H9 (cell line): Measurements from ENCODE around the gene GPX5. TPM values are rescaled to one million over a fixed set of nuclear protein-coding genes. Genes with fewer than 3 reads are reported as not detected.

Experiments used
- DNase-seq: peaks from one replicate; pipeline ENCODE4 v3.0.0-alpha.2; 2017
- H2AFZ ChIP-seq: one replicate; pipeline ENCODE4 v1.6.1; 2013; ENCODE audit warnings: mild to moderate bottlenecking, low read length, control low read depth, moderate library complexity
- H2AK5ac ChIP-seq: 2 replicates; pipeline ENCODE4 v1.6.1; 2013; ENCODE audit warnings: low read length, control low read depth, mixed read lengths; ENCODE audit not compliant: insufficient read length
- H2BK120ac ChIP-seq: one replicate; pipeline ENCODE4 v1.6.1; 2013; ENCODE audit warnings: low read depth, mild to moderate bottlenecking, low read length, control low read depth, inconsistent platforms; ENCODE audit not compliant: poor library complexity, severe bottlenecking
- H2BK12ac ChIP-seq: 2 replicates; pipeline ENCODE4 v1.6.1; 2013; ENCODE audit warnings: low read length, control low read depth, mixed read lengths, low read depth; ENCODE audit not compliant: insufficient read length
- H2BK15ac ChIP-seq: 2 replicates; pipeline ENCODE4 v1.6.1; 2013; ENCODE audit warnings: low read depth, low read length, control low read depth
- H2BK20ac ChIP-seq: one replicate; pipeline ENCODE4 v1.6.1; 2013; ENCODE audit warnings: low read depth, mild to moderate bottlenecking, low read length, control low read depth, inconsistent platforms; ENCODE audit not compliant: poor library complexity, severe bottlenecking
- H2BK5ac ChIP-seq: 2 replicates; pipeline ENCODE4 v1.6.1; 2013; ENCODE audit warnings: low read length, control low read depth, mixed read lengths; ENCODE audit not compliant: insufficient read length
- H3K14ac ChIP-seq: 2 replicates; pipeline ENCODE4 v1.6.1; 2013; ENCODE audit warnings: low read length, control low read depth; ENCODE audit not compliant: insufficient read depth
- H3K18ac ChIP-seq: 2 replicates; pipeline ENCODE4 v1.6.1; 2013; ENCODE audit warnings: low read depth, mild to moderate bottlenecking, mixed read lengths, low read length, control low read depth; ENCODE audit not compliant: insufficient read length
- H3K23ac ChIP-seq: 2 replicates; pipeline ENCODE4 v1.6.1; 2013; ENCODE audit warnings: low read length, control low read depth, mixed read lengths, low read depth; ENCODE audit not compliant: insufficient read length
- H3K23me2 ChIP-seq: 2 replicates; pipeline ENCODE4 v1.6.1; 2013; ENCODE audit warnings: low read depth, mild to moderate bottlenecking, mixed read lengths, low read length, control low read depth; ENCODE audit not compliant: insufficient read length, poor library complexity, severe bottlenecking
- H3K27ac ChIP-seq: 2 replicates; pipeline ENCODE4 v1.5.1; 2013; ENCODE audit warnings: low read length, control low read depth, mixed read lengths, low read depth; ENCODE audit not compliant: insufficient read length
- H3K27me3 ChIP-seq: 2 replicates; pipeline ENCODE4 v1.6.1; 2013; ENCODE audit warnings: low read length, control low read depth, inconsistent platforms; ENCODE audit not compliant: insufficient read depth
- H3K4ac ChIP-seq: 2 replicates; pipeline ENCODE4 v1.6.1; 2013; ENCODE audit warnings: low read depth, mild to moderate bottlenecking, control low read depth, inconsistent platforms, low read length, moderate library complexity
- H3K4me1 ChIP-seq: 2 replicates; pipeline ENCODE4 v1.6.1; 2013; ENCODE audit warnings: low read length, control low read depth, inconsistent platforms; ENCODE audit not compliant: insufficient read depth
- H3K4me2 ChIP-seq: 2 replicates; pipeline ENCODE4 v1.6.1; 2013; ENCODE audit warnings: low read length, control low read depth, mixed read lengths; ENCODE audit not compliant: insufficient read length, insufficient read depth
- H3K56ac ChIP-seq: 2 replicates; pipeline ENCODE4 v1.6.1; 2013; ENCODE audit warnings: low read depth, mild to moderate bottlenecking, mixed read lengths, low read length, control low read depth; ENCODE audit not compliant: insufficient read length
- H3K79me1 ChIP-seq: 2 replicates; pipeline ENCODE4 v1.6.1; 2013; ENCODE audit warnings: low read depth, mild to moderate bottlenecking, moderate library complexity, low read length, control low read depth, inconsistent platforms; ENCODE audit not compliant: insufficient read depth, poor library complexity, severe bottlenecking
- H3K79me2 ChIP-seq: 2 replicates; pipeline ENCODE4 v1.6.1; 2013; ENCODE audit warnings: low read length, control low read depth, inconsistent platforms; ENCODE audit not compliant: insufficient read depth
- H3K9ac ChIP-seq: 2 replicates; pipeline ENCODE4 v1.6.1; 2013; ENCODE audit warnings: low read length, control low read depth, mixed read lengths; ENCODE audit not compliant: insufficient read length; ENCODE audit errors: extremely low read depth
- H3K9me3 ChIP-seq: one replicate; pipeline ENCODE4 v1.6.1; 2013; ENCODE audit warnings: low read depth, low read length, inconsistent platforms; ENCODE audit not compliant: control insufficient read depth
- H3T11ph ChIP-seq: one replicate; pipeline ENCODE4 v1.6.1; 2013; ENCODE audit warnings: mild to moderate bottlenecking, low read length, control low read depth, inconsistent platforms
- H4K20me1 ChIP-seq: one replicate; pipeline ENCODE4 v1.6.1; 2013; ENCODE audit not compliant: control insufficient read depth, insufficient read length, insufficient read depth
- H4K5ac ChIP-seq: 2 replicates; pipeline ENCODE4 v1.6.1; 2013; ENCODE audit warnings: low read depth, mild to moderate bottlenecking, mixed read lengths, low read length, control low read depth; ENCODE audit not compliant: insufficient read length
- H4K8ac ChIP-seq: replicated peaks from 2 replicates; pipeline ENCODE4 v1.6.1; 2013; ENCODE audit warnings: low read length, control low read depth, mixed read lengths, low read depth; ENCODE audit not compliant: insufficient read length
- H4K91ac ChIP-seq: 2 replicates; pipeline ENCODE4 v1.6.1; 2013; ENCODE audit warnings: low read depth, mild to moderate bottlenecking, moderate library complexity, mixed read lengths, low read length, control low read depth; ENCODE audit not compliant: insufficient read length
- H3K27ac Mint-ChIP-seq, 3 experiments: 2 replicates in 2 of 3; 3 replicates in 1 of 3; pipeline ENCODE4 v1.8.0; 2020 to 2021; ENCODE audit warnings: mixed read lengths in 3 of 3, mild to moderate bottlenecking in 1 of 3, moderate library complexity in 1 of 3
- H3K27me3 Mint-ChIP-seq: 2 replicates; pipeline ENCODE4 v1.8.0; 2021; ENCODE audit warnings: low read depth, mild to moderate bottlenecking, moderate library complexity, mixed read lengths
- H3K36me3 Mint-ChIP-seq, 3 experiments: 2 replicates in 2 of 3; 3 replicates in 1 of 3; pipeline ENCODE4 v1.8.0; 2020 to 2021; ENCODE audit warnings: low read depth in 3 of 3, mixed read lengths in 3 of 3; ENCODE audit not compliant: insufficient read depth in 1 of 3
- H3K4me1 Mint-ChIP-seq, 2 experiments: 2 replicates each; pipeline ENCODE4 v1.8.0; 2020; ENCODE audit warnings: mixed read lengths in 2 of 2
- H3K4me3 Mint-ChIP-seq, 2 experiments: 2 replicates in 1 of 2; 3 replicates in 1 of 2; pipeline ENCODE4 v1.8.0; 2020 to 2021; ENCODE audit warnings: mild to moderate bottlenecking in 2 of 2, mixed read lengths in 2 of 2, moderate library complexity in 1 of 2
- H3K9me3 Mint-ChIP-seq, 2 experiments: 2 replicates in 1 of 2; 3 replicates in 1 of 2; pipeline ENCODE4 v1.8.0; 2020; ENCODE audit warnings: mild to moderate bottlenecking in 2 of 2, mixed read lengths in 2 of 2, moderate library complexity in 1 of 2
- WGBS: extraction: QIAGEN DNeasy Blood & Tissue Kit; methylation state at CpG from one replicate; pipeline ENCODE4 v1.1.7; 2013; ENCODE audit warnings: missing lambda C conversion rate, low lambda C conversion rate, mixed read lengths; ENCODE audit not compliant: insufficient read length; ENCODE audit errors: extremely low coverage; 5-methylcytosine and 5-hydroxymethylcytosine counted together
- total RNA-seq: library from RNA; stranded (reverse); gene quantifications from 2 replicates; pipeline ENCODE4 v1.2.1, GENCODE V29; 2021
- TF ChIP-seq, protein P1 (sequence below): fragments of 200-600 bp; sonication (generic); conservative IDR thresholded peaks from 3 replicates; pipeline ENCODE4 v1.8.0; 2021; ENCODE audit warnings: antibody characterized with exemption, mild to moderate bottlenecking

GPX5 gene
- total RNA-seq, 1 experiment from 2014 or later, result not detected

DNA sequence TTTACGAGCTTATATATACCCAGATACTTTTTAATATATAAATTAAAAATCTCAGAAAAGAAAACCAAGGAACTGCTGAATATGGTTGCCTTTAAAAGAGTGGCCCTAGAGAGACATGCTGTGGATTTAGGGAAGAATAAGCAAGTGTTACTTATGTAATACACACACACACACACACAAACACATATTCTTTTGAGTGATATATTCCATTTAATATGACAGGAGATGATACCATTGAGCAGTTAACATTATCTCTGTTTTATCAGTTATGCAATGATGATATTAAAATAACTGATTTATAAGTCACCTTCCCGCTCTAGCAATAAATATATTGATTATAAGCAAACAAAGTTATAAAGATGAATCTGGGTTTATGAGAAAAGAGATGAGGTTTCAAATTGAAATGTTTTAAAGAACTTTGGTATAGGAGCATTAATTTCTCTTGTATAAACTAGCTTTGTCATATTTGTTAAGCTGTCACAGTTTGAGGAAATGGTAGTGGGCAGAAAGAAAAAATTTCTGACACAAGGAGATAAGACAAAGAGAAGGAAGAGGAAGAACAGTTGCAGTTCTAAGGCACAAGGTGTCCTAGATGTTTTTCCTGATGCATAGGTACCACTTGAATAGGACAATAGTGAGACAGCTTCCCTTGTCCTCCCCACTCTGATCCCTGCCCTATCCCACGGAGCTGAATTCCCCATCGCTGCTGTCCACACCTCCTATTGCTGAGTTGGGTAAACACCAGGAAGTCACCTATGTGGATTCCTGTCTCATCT is 26.4 kb downstream of the GPX5 start:
- no peak overlapping the region for H3K4me2 ChIP-seq
- H4K5ac ChIP-seq, result no peak overlapping the region
- Mint-ChIP-seq H3K27ac (no peak overlapping the region), H3K4me3 (no peak overlapping the region), H3K9me3 (no peaks in the 10 kb centered on the region), H3K36me3 (no peaks in the 10 kb centered on the region), H3K27me3 (peaks cover 32% of the 10 kb centered on the region), H3K4me1 (peaks cover 9 to 15% of the 10 kb centered on the region in 2 experiments)
- H4K8ac ChIP-seq, result no peak overlapping the region
- H3K27ac ChIP-seq, result no peak overlapping the region
- WGBS, result no CpG with 5 or more reads among the region's 4 CpGs
- H2BK20ac ChIP-seq, result no peak overlapping the region
- no peak overlapping the region for H2BK120ac ChIP-seq
- no peak overlapping the region for H3K14ac ChIP-seq
- H3K4ac ChIP-seq, result no peak overlapping the region
- TF ChIP-seq, protein P1, sequence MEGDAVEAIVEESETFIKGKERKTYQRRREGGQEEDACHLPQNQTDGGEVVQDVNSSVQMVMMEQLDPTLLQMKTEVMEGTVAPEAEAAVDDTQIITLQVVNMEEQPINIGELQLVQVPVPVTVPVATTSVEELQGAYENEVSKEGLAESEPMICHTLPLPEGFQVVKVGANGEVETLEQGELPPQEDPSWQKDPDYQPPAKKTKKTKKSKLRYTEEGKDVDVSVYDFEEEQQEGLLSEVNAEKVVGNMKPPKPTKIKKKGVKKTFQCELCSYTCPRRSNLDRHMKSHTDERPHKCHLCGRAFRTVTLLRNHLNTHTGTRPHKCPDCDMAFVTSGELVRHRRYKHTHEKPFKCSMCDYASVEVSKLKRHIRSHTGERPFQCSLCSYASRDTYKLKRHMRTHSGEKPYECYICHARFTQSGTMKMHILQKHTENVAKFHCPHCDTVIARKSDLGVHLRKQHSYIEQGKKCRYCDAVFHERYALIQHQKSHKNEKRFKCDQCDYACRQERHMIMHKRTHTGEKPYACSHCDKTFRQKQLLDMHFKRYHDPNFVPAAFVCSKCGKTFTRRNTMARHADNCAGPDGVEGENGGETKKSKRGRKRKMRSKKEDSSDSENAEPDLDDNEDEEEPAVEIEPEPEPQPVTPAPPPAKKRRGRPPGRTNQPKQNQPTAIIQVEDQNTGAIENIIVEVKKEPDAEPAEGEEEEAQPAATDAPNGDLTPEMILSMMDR, result no peak
- H4K91ac ChIP-seq, result no peak overlapping the region
- H3K4me1 ChIP-seq, result no peaks in the 10 kb centered on the region
- no peak overlapping the region for H3K56ac ChIP-seq
- DNase-seq, result no peak
- no peaks in the 10 kb centered on the region for H3K9me3 ChIP-seq
- H3K18ac ChIP-seq, result no peak overlapping the region
- no peak overlapping the region for H2AK5ac ChIP-seq
- no peaks in the 10 kb centered on the region; the same call in 1 of the 2 replicates for H3K27me3 ChIP-seq
- H2AFZ ChIP-seq, result no peak overlapping the region
- H3K79me1 ChIP-seq, result no peaks in the 10 kb centered on the region
- H4K20me1 ChIP-seq, result no peaks in the 10 kb centered on the region
- peak overlapping the region; percentile 24 for H2BK12ac ChIP-seq
- H3K9ac ChIP-seq, result no peak overlapping the region
- no peaks in the 10 kb centered on the region for H3K23me2 ChIP-seq
- H2BK5ac ChIP-seq, result no peak overlapping the region
- H3K23ac ChIP-seq, result no peak overlapping the region
- no peak overlapping the region for H2BK15ac ChIP-seq
- no peak overlapping the region for H3T11ph ChIP-seq
- H3K79me2 ChIP-seq, result no peaks in the 10 kb centered on the region
